Measurements from ENCODE around the gene SLC14A1. TPM values are rescaled to one million over a fixed set of nuclear protein-coding genes. Genes with fewer than 3 reads are reported as not detected.

Gene SLC14A1
- total and polyA plus RNA-seq, 2 of the 13 experiments (the other 11 are each of a cell fraction or from before 2014, with no cell fraction given) = not detected

DNA sequence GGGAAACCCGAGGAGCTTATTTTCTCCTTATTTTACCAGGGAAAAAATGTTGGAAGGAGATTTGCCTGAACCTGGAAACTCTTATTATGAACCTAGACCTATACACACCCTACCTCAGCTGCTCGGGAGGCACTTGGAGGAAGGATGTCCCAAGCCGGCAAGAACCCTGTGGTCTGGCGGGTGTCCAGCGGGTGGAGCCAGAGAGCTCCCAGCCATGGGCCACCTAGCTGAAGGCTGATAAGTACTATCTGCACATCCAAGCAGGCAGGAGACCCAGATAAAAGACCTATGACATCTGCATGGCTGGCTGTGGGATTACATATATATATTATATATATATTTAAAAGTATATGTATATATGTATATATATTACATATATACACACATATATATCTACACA lies 1.1 kb upstream of the SLC14A1 start:
- DNase-seq (ENCODE audit: low spot score) = peak; percentile 21
- TF ChIP-seq SKI (IDR thresholded peaks at IDR 0.05; ENCODE audit: partially characterized antibody) (no peak), MYNN (CRISPR knock-in tag; IDR thresholded peaks at IDR 0.05; ENCODE audit: low read depth) (no peak), SMC3 (IDR thresholded peaks at IDR 0.05; ENCODE audit: low read length) (peak; percentile 31), FOSL1 (CRISPR knock-in tag; IDR thresholded peaks at IDR 0.05; ENCODE audit: borderline replicate concordance) (no peak), ZNF354B (CRISPR knock-in tag; IDR thresholded peaks at IDR 0.05) (no peak), XRCC5 (optimal IDR thresholded peaks at IDR 0.05; ENCODE audit: low read length) (peak; percentile 50), STAG1 (CRISPR knock-in tag; IDR thresholded peaks at IDR 0.05) (peak; percentile 69), ZNF737 (CRISPR knock-in tag; IDR thresholded peaks at IDR 0.05; ENCODE audit: borderline replicate concordance) (no peak), ZNF501 (CRISPR knock-in tag; IDR thresholded peaks at IDR 0.05) (no peak), RAD21 (CRISPR knock-in tag; IDR thresholded peaks at IDR 0.05) (peak; percentile 51; the same call in 1 of the 2 replicates)
- TF ChIP-seq, protein P1, sequence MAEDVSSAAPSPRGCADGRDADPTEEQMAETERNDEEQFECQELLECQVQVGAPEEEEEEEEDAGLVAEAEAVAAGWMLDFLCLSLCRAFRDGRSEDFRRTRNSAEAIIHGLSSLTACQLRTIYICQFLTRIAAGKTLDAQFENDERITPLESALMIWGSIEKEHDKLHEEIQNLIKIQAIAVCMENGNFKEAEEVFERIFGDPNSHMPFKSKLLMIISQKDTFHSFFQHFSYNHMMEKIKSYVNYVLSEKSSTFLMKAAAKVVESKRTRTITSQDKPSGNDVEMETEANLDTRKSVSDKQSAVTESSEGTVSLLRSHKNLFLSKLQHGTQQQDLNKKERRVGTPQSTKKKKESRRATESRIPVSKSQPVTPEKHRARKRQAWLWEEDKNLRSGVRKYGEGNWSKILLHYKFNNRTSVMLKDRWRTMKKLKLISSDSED (CRISPR knock-in tag; IDR thresholded peaks at IDR 0.05) = no peak
- TF ChIP-seq, protein P2, sequence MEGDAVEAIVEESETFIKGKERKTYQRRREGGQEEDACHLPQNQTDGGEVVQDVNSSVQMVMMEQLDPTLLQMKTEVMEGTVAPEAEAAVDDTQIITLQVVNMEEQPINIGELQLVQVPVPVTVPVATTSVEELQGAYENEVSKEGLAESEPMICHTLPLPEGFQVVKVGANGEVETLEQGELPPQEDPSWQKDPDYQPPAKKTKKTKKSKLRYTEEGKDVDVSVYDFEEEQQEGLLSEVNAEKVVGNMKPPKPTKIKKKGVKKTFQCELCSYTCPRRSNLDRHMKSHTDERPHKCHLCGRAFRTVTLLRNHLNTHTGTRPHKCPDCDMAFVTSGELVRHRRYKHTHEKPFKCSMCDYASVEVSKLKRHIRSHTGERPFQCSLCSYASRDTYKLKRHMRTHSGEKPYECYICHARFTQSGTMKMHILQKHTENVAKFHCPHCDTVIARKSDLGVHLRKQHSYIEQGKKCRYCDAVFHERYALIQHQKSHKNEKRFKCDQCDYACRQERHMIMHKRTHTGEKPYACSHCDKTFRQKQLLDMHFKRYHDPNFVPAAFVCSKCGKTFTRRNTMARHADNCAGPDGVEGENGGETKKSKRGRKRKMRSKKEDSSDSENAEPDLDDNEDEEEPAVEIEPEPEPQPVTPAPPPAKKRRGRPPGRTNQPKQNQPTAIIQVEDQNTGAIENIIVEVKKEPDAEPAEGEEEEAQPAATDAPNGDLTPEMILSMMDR (CRISPR knock-in tag; IDR thresholded peaks at IDR 0.05) = peak; percentile 83
- no peak overlapping the region for H2AFZ ChIP-seq (ENCODE audit: low read length)
- H4K20me1 ChIP-seq (ENCODE audit: insufficient read depth, low read length) = no peaks in the 10 kb centered on the region
- ATAC-seq = peak; percentile 98
- CTCF ChIA-PET (ENCODE audit: low intra/inter-chr PET ratio, low total read pairs) = interaction anchor here (2.4 kb wide), 1 partner anchor 157 kb away, joined by 10 read pairs; no protein-coding TSS in a partner anchor
- WGBS (ENCODE audit: low lambda C conversion rate) = 0% methylated on average over 5 of the region's 5 CpGs
- in situ Hi-C loops (cut with HindIII; ENCODE audit: extremely low pct_ligation_motif_present, low pct_unique_long_range_greater_than_20kb) = no loop called here
- H3K9me3 ChIP-seq (ENCODE audit: low read length) = no peaks in the 10 kb centered on the region
- peak; percentile 44 for FAIRE-seq
- no peak overlapping the region for H3K9ac ChIP-seq (ENCODE audit: insufficient read depth, low read depth, low read length)
- H3K27ac ChIP-seq (ENCODE audit: extremely low read length, insufficient read depth, low read length) = no peak overlapping the region
- no peaks in the 10 kb centered on the region for H3K36me3 ChIP-seq (replicated peaks in 1 of 2; ENCODE audit: control insufficient read depth in 1 of 2, insufficient read depth in 2 of 2, low read length in 2 of 2)
- intact Hi-C loops (cut with micrococcal nuclease; ENCODE audit: unreplicated experiment) = loop anchor here (1.0 to 10.0 kb wide), 3 partner anchors 114 to 187 kb away; no protein-coding TSS in a partner anchor
- no peak overlapping the region for H3K4me2 ChIP-seq (ENCODE audit: low read depth, low read length)
- POLR2A ChIA-PET = no interaction called here
- H3K27me3 ChIP-seq (ENCODE audit: control insufficient read depth in 1 of 2, insufficient read depth in 2 of 2, low read length in 2 of 2) = no peaks in the 10 kb centered on the region; a peak in 1 of 5 replicates
- no peak overlapping the region for H3K4me3 ChIP-seq (replicated peaks in 1 of 3; ENCODE audit: insufficient read depth in 1 of 3, low read depth in 2 of 3, low read length in 3 of 3)
- BruUV-seq (replicated peaks) = no TSS peak
- H3K4me1 ChIP-seq (ENCODE audit: insufficient read depth, low read length) = no peaks in the 10 kb centered on the region
- no peaks in the 10 kb centered on the region for H3K79me2 ChIP-seq (ENCODE audit: insufficient read depth, low read length)

Data from HepG2 (cell line).